Esophagus muscularis mucosa (tissue), 4 donors: ENCODE results near the gene ACSS1. TPM values are rescaled to one million over a fixed set of nuclear protein-coding genes. Genes with fewer than 3 reads are reported as not detected.

Source experiments
- DNase-seq: peaks from one replicate; pipeline ENCODE4 v3.0.0-alpha.2; 2017; ENCODE audit errors: extremely low spot score
- H3K27ac ChIP-seq, 4 donors: fragments of 200-600 bp; sonication (generic); replicated peaks in 1 of 4; 1 replicate in 3 of 4; 2 replicates in 1 of 4; pipeline ENCODE4 v1.5.1; 2016 to 2019; ENCODE audit warnings: mild to moderate bottlenecking in 1 of 4
- H3K27me3 ChIP-seq, 4 donors: fragments of 200-600 bp; sonication (generic); one replicate each; pipeline versions ENCODE4 v1.5.1 to v1.6.0; 2016 to 2019
- H3K36me3 ChIP-seq, 4 donors: fragments of 200-600 bp; sonication (generic); one replicate each; pipeline ENCODE4 v1.5.1; 2016 to 2019
- H3K4me1 ChIP-seq, 4 donors: fragments of 200-600 bp; sonication (generic); one replicate each; pipeline ENCODE4 v1.5.1; 2016 to 2019
- H3K4me3 ChIP-seq, 4 donors: fragments of 200-600 bp; sonication (generic); 1 replicate in 2 of 4; 2 replicates in 2 of 4; pipeline ENCODE4 v1.5.1; 2016 to 2019; ENCODE audit warnings: mild to moderate bottlenecking in 4 of 4, moderate library complexity in 1 of 4
- H3K9me3 ChIP-seq, 4 donors: fragments of 200-600 bp; sonication (generic); 1 replicate in 3 of 4; 2 replicates in 1 of 4; pipeline ENCODE4 v1.5.1; 2016 to 2019
- CTCF ChIP-seq, 3 experiments: fragments of 200-600 bp in 2 of 3; fragments of 450-650 bp in 1 of 3; sonication (generic) in 2 of 3; IDR thresholded peaks; one replicate each; pipeline ENCODE4 v1.5.1; 2017 to 2019; ENCODE audit warnings: antibody characterized with exemption in 3 of 3, mild to moderate bottlenecking in 2 of 3, moderate library complexity in 1 of 3
- EP300 ChIP-seq: sonication (generic); formaldehyde crosslinking; IDR thresholded peaks from one replicate; pipeline ENCODE4 v1.6.1; 2017; ENCODE audit warnings: antibody characterized with exemption
- POLR2A ChIP-seq: fragments of 450-650 bp; IDR thresholded peaks from one replicate; pipeline ENCODE4 v1.6.1; 2017; ENCODE audit warnings: antibody characterized with exemption, moderate library complexity, mild to moderate bottlenecking, low read depth
- POLR2AphosphoS5 ChIP-seq, 2 donors: sonication (generic); formaldehyde crosslinking; IDR thresholded peaks; one replicate each; pipeline ENCODE4 v1.6.1; 2017; ENCODE audit warnings: antibody characterized with exemption in 2 of 2
- WGBS: methylation state at CpG from one replicate; pipeline ENCODE4 v1.1.5; 2018; 5-methylcytosine and 5-hydroxymethylcytosine counted together
- intact Hi-C: fragments of 100-400 bp; cut with DNase I; formaldehyde crosslinking; loops from one replicate; pipeline ENCODE4 v1.15.1; 2023
- total RNA-seq, 4 donors: library from RNA; depleted of rRNA; stranded (reverse); fragments of >200 nt; gene quantifications; one replicate each; pipeline versions ENCODE4 v1.1.0 to v1.2.1, GENCODE V29; 2016

ACSS1 gene
- total RNA-seq, 4 donors from 2014 or later: 36.6 to 154 (median 65.3) TPM

GRCh38 chr20:25013478-25014380 is 44.2 kb downstream of the ACSS1 start:
- no peak overlapping the region for H3K4me3 ChIP-seq
- intact Hi-C loops: no loop called here
- H3K36me3 ChIP-seq: peaks cover 31 to 100% (median 87%) of the 10 kb centered on the region in 4 donors
- WGBS: 98% methylated on average over 20 of the region's 25 CpGs
- no peaks in the 10 kb centered on the region for H3K27me3 ChIP-seq
- H3K4me1 ChIP-seq: peaks cover 14 to 25% (median 18%) of the 10 kb centered on the region in 4 donors
- DNase-seq: no peak
- TF ChIP-seq POLR2A: no peak
- TF ChIP-seq POLR2AphosphoS5 (IDR thresholded peaks at IDR 0.05): no peak
- TF ChIP-seq EP300: no peak
- TF ChIP-seq CTCF (IDR thresholded peaks at IDR 0.05): no peak
- H3K9me3 ChIP-seq: no peaks in the 10 kb centered on the region
- H3K27ac ChIP-seq: no peak overlapping the region

- intact Hi-C loops: no loop called here
- 93% methylated on average over 21 of the region's 21 CpGs for WGBS
- H3K36me3 ChIP-seq: peaks cover 34 to 100% (median 89%) of the 10 kb centered on the region in 4 donors
- H3K27me3 ChIP-seq: no peaks in the 10 kb centered on the region
- H3K4me3 ChIP-seq: no peak overlapping the region
- no peaks in the 10 kb centered on the region for H3K9me3 ChIP-seq
- TF ChIP-seq POLR2AphosphoS5 (IDR thresholded peaks at IDR 0.05): no peak
- no peak for TF ChIP-seq EP300
- DNase-seq: no peak
- H3K4me1 ChIP-seq: peaks cover 17 to 31% (median 21%) of the 10 kb centered on the region in 4 donors
- H3K27ac ChIP-seq: no peak overlapping the region
These were observed 45.2 kb downstream of the ACSS1 start for GRCh38 chr20:25012616-25013189.

- H3K27me3 ChIP-seq: no peaks in the 10 kb centered on the region
- no peak overlapping the region for H3K4me3 ChIP-seq
- no peak overlapping the region for H3K27ac ChIP-seq
- peaks cover 38 to 100% (median 94%) of the 10 kb centered on the region in 4 donors for H3K36me3 ChIP-seq
- intact Hi-C loops: no loop called here
- no peak for DNase-seq
- H3K4me1 ChIP-seq: peaks cover 17 to 27% (median 24%) of the 10 kb centered on the region in 4 donors
- WGBS: 97% methylated on average over 12 of the region's 12 CpGs
- TF ChIP-seq POLR2AphosphoS5 (IDR thresholded peaks at IDR 0.05) (no peak), EP300 (no peak), POLR2A (no peak), CTCF (IDR thresholded peaks at IDR 0.05) (no peak)
- no peaks in the 10 kb centered on the region for H3K9me3 ChIP-seq
These were observed 46.1 kb downstream of the ACSS1 start for GRCh38 chr20:25011831-25012241.

- Histone ChIP-seq H3K27me3 (no peaks in the 10 kb centered on the region), H3K36me3 (peaks cover 38 to 100% (median 94%) of the 10 kb centered on the region in 4 donors), H3K9me3 (no peaks in the 10 kb centered on the region), H3K4me3 (no peak overlapping the region), H3K27ac (no peak overlapping the region), H3K4me1 (peaks cover 20 to 32% (median 29%) of the 10 kb centered on the region in 4 donors)
- 96% methylated on average over 6 of the region's 6 CpGs for WGBS
- intact Hi-C loops: no loop called here
- TF ChIP-seq CTCF (IDR thresholded peaks at IDR 0.05) (no peak), POLR2A (no peak), EP300 (no peak), POLR2AphosphoS5 (IDR thresholded peaks at IDR 0.05) (no peak)
- no peak for DNase-seq
These were observed 46.7 kb downstream of the ACSS1 start for GRCh38 chr20:25011261-25011660.
